GM18499 (cell line): Measurements from ENCODE around the gene DEFB132.

Source experiments
- ATAC-seq: cut with Tn5 transposase; IDR thresholded peaks from one replicate; pipeline ENCODE4 v1.9.1; 2021; ENCODE audit warnings: moderate number of reproducible peaks; ENCODE audit not compliant: insufficient read depth, unreplicated experiment

Gene DEFB132

DNA sequence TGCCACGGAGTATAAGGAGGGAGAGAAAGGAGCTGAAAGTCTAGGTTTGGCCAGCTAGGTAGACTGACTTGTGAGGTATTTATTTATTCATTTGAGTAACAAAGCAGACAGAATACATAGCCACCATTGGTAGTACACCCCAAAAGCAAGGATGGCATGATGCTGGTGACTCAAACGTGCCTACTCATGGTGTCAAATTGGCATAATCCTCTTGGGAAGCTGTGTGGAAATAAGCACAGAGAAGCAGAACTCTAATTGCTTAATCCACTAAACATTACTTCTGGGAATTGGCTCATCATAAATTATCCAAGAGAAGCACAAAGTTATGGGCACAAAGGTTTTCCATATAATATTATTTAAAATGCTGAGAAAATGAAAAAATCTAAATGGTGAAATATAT, 2.5 kb downstream of the DEFB132 start:
- no peak for ATAC-seq

DNA sequence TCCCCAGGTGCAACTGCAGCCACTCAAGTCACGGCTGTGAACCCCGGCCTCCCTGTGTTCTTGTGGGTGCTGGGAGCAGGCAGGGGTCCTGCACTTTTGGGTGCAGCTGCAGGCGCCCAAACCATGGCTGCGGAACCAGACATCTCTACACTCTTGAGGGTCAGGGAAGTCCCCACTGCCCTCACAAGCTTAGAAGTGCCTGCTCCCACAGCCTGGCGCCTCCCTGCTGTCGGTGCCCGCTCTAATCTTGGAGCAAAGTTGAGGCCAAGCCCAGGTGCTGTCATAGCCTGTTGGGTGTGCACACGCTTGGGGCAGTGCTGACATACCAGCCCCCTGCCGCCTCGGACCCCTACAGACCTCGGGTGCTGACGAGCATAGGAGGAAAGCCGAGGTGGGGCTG, 6.2 kb downstream of the DEFB132 start:
- no peak for ATAC-seq

DNA sequence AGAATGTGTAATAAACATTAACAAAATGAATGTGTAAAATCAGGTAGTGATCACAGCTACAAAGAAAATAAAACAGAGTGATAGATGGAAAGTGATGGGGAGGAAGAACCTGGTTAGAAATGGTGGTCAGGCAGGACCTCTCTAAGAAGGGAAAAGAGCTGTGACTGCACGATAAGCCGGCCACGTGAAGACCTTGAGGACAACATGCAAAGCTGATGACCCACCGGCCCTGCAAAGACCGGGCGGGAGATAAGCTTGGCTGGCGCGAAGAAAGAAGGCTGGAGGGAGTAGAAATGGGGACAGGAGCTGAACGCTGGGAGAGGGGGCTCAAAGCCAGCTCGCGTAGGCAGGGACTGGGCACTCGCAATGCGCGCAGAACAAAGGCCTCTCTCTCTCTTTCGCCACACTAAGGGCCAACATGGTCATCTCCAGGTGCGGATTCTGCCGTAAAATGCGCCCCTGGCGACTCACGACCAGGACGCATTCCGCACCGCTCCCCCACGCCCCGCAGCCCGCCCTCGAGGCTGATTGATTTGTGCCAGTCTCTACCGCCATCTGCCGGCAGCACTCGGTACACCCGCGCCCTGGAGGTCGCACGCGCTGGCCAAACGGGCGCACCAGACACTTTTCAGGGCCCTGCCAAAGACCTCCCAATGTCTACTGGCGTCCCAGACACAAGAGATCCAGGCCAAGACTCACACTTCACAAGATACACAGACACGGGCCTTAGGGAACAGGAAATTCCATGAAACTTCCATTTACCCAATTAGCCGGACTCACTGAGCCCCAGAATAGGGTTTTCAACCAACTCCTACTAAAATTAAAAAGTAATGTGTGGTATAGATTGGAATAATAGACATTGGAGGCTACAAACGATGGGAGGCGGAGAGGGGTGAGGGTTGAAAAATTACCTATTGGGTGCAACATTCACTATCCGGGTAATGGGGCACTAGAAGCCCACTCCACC, 9.4 kb downstream of the DEFB132 start:
- peak; percentile 86 for ATAC-seq

DNA sequence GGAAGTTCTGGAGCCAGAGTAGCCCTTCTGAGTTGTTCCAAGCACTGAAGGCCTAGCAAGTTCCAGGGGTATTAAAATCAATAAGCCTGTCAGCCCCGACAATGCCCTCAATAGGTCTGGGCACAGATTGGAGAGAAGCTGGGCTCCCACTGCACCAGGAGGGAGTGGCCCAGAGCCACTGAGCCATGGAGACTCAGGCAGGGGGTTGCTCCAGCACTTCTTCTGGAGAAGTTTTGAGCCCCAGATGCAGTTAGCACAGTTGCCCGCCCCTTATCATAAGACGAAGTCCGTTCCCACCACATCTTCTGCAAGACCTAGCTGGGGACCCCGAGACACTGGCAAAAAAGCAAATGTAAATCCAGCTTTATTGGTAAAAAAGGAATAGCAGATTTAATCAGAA, 13.0 kb downstream of the DEFB132 start:
- ATAC-seq, result no peak

DNA sequence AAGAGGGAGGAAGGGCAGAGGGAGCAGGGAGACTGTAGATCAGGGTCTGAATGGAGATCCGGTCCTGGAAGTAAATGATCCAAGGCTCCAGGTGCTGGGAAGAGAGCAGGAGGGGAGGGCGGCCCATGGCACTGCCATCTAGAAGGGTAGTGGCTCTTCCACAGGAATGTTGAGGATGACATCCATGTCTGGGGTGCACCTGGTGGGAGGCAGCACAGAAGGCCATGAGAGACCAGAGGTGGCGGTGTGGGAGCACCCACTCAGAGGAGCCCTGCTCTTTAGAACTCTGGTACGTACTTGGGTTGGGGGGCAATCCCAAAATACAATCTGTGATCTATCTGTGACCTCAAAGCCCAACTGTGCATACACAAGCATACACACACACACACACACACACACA, 13.5 kb downstream of the DEFB132 start:
- ATAC-seq, result no peak

DNA sequence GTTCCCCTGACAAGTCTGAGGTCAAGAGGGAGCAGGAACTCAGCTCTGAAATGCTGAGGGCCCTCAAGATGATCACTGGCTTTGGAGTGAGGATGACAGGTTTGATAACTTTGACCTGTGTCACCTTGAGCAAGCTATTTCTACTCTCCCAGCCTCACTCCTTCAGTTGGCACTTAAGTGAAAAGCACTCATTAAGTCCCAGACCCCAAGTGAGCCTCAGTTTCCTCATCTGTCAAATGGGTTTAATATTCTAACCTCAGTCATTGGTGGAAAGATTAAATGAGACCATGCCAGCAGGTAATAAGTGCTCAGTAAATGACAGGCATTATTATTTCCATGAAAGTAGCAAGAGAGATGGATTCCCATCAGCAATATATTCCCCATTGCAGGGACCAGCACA, 14.0 kb downstream of the DEFB132 start:
- no peak for ATAC-seq

DNA sequence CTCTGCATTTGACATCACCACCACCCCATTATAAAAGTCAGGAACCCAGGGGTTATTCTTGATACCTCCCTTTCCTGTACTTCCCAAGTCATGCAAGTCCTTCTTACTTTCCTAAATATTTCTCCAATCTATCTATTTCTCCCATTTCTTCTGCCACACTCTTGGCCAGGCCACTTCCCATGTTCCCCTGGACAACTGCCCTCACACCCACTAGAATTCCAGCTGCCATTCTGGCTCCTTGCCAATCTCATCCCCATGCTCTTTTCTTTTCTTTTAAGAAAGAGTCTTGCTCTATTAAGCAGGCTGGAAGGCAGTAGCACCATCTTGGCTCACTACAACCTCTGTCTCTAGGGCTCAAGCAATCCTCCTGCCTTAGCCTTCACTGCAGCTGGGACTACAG, 15.2 kb downstream of the DEFB132 start:
- ATAC-seq, result no peak

DNA sequence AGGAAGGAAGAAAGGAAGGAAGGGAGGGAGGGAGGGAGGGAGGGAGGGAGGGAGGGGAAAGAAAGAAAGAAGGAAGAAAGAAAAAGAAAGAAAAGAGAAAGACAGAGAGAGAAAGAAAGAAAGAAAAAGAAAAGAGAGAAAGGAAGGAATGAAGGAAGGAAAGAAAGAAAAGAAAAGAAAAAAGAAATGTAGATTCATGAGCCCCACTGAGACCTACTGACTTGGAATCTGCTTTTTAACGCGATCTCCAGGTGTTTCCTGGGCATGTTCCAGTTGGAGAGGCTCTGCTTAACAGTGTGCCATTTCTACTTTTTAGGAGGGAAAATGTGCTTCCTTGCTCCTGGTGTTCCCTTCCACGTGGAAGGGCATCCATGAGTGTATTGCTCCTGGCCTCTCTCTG, 16.4 kb downstream of the DEFB132 start:
- no peak for ATAC-seq

DNA sequence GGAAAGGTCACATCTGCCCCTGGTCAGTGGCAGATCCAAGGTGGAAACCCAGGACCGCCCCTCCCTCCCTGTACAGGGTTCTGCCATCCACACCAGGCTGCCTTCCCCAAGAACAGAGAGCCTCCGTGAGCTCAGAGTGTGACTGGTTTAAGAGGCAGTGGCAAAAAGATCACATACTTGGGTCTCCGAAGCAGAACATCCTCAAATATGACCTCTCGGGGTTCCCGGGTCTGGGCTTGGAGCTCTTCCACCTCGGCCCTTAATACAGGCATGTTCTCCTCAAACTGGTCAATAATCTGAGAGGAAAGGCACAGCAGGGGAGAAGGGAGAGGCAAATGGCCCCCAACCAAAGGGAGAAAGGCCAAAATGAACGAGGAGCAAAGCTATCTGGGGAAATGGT, 18.3 kb downstream of the DEFB132 start:
- ATAC-seq, result no peak

DNA sequence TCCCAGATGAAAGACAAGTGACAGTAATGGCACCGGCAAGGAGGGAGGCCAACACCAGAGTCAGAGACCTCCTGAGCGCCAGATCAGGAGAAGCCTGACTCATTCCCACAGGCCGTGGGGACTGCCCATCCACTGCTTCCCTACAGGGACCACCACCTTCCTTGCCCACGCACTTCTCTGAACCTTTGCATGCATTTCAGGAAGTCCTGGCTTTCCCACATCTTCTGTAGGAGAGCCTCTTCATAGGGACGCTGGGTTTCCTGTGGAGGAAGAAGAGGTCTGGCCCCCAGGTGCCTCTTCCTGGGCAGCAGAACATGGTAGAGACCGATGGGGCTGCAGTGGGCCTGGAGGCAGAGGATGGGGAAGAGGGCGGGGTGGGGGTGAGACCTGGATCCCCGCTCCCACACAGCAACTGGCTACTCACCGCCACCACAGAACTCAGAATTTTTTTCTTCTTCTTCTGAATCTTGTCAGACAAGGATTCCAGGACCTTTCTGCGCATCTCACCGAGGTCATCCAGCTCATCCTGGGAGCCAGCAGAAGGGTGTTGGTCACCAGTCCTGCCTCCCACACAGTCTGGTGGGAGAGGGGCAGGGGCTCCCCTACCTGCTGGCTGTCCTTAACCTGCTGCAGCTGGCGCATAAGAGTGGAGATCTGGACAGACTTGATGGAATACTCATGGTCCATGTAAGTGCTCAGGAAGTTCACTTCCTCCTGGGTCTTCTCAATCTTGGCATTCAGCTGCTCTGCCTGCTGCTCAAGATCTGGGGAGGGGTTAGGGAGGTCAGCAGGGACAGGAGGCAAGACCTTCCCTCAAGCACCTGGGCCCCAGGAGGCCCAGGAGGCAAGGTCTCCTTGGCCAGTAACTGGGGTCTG, 19.3 kb downstream of the DEFB132 start:
- no peak for ATAC-seq

DNA sequence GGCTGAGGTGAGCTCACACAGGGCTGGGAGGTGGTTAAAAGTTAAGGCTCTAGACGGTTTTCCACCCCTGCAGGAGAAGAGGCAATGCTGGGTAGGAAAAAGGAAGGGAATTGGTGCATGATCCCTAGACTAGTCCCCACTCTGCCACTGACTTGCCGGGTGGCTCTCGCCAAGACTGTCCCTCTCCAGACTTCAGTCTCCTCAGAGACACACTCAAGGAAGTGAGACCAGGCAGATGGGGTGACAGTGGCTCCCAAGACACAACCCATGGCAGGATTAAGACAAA, 19.9 kb downstream of the DEFB132 start:
- ATAC-seq, result no peak

DNA sequence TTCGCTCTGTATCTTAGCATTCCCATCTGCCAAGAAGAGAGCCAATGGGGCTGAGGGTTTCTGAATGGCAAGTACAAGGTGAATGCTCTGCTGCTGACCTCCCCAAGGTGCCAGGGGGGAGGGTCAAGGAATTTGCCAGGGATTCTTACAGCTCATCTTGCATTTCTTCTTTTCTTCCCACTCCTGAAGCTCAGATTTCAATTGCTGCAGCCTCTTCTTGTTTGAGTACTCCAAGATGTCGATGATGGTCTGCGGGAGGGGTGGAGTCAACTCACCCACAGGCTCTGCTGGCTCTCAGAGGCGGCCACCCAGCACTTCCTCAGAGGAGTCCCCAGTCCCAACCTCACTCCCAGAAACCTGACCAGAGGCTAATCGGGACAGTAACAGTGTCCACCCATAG, 20.7 kb downstream of the DEFB132 start:
- no peak for ATAC-seq

DNA sequence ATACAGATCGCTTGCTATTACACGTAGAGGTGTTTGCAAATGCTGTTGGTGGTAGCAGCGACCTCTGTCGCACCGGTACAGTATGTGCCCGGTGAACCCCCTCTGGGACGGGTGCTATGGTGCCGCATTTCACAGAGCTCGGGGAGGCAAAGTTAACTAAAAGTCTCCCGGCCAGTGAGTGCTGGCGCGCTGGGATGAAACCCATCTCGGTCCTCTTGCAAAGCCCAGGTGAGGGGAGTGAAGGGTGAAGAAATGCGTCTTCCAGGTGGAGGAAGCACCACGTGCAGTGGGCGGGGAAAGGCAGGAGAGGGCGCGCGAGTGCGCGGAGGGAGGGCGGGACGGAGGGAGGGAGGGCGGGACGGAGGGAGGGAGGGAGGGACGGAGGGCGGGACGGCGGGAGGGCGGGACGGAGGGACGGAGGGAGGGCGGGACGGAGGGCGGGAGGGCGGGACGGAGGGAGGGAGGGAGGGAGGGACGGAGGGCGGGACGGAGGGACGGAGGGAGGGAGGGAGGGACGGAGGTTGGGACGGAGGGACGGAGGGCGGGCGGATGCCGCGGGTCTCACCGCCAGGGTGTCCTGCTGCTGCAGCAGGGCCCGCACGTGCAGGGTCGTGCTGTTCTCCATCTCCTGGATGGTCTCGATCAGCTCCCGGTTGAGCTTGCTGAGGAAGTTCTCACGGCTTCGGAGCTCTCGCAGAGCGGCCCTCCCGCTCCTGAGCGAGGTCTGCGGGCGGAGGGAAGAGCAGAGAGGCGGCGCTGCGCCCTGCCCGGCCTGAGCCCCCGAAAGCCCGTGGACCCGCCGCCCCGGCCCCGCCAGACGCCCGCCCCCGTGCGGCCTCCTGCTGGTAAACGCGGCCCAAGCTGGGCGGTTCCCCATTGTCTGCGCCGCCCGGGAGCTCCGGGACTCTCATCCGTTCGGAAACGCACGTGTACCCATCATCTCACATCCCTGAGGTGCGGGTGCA, 21.4 kb downstream of the DEFB132 start:
- ATAC-seq, result no peak

DNA sequence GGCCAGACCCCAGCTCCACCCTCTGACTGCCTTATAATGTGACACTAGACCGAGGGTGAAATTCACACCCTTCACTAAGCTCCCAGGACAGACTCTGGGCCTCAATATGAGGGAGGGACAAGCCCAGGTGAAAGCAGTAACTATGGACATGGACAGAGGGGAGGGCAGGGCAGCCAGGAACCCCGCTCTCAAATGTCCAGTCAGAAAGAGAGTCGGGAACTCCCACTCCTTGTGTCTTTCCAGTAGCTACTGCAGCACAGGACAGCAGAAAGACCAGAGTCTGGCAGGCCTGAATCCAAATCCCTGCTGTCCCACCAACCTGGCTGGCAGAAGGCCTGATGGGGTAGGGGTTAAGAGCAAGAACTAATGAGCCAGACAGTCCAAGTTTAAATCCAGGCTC, 26.6 kb downstream of the DEFB132 start:
- ATAC-seq, result no peak

DNA sequence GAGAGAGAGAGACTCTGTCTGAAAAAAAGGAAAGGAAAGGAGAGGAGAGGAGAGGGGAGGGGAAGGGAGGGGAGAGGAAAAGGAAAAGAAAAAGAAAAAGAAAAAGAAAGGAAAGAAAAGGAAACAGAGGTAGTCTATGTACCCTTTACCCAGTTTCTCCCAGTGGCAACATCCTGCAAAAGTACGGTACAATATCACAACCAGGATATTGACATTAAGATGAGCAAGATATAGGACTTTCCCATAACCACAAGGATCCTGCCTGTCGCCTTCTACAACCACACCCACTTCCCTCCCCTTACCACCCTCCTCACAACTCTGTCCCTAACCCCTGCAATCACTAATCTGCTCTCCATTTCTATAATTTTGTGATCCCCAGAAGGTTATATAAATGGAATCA, 29.0 kb downstream of the DEFB132 start:
- ATAC-seq, result no peak

DNA sequence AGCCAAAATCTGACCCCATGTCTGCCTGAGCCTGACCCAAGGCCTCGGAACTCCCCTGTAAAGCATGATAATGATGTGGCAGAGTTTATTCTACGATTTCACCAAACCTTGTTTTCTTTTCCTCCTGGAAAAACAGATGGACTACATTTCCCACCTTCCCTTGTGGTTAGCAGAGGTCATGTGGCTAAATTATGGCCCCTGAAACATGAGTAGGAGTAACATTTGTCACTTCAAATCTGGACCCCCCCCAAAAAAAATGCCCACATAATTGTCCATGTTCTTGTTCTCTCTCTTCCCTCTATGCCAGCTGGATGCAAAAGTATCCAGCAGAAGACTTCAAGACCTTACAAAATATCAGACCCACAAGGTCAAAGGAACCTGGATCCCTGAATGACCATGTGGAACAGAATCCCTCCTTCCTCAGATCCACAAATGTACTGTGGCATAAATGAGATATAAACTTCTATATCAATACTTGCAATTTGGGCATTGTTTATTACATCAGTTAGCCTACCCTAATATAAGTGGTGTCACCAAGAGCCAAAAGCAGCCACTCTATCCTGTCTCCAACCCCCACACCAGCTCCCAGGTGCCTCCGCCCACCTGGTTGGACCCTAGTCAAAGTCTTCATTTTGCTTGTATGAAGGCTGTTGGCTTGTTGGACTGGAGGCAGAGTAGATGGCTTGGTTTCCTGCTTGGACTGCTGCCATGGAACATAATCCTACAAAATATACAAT, 31.6 kb downstream of the DEFB132 start:
- ATAC-seq, result no peak

DNA sequence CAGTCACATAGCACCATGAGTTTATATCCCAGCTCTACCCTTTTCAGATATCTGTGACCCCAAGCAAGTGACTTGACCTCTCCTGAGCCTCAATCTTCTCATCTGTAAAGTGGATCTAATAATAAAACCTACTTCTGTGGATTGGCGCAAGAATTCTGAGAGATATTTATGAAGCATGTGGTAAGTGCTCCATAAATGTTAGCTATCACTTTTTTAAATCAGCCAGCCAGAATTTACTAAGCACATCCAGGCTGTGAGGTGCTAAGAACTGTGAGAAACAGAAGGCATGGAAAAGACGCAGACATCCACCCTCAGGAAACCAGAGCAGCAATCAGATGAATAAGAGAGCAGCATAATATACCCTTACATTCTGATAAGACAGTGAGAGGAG, 32.2 kb downstream of the DEFB132 start:
- no peak for ATAC-seq

DNA sequence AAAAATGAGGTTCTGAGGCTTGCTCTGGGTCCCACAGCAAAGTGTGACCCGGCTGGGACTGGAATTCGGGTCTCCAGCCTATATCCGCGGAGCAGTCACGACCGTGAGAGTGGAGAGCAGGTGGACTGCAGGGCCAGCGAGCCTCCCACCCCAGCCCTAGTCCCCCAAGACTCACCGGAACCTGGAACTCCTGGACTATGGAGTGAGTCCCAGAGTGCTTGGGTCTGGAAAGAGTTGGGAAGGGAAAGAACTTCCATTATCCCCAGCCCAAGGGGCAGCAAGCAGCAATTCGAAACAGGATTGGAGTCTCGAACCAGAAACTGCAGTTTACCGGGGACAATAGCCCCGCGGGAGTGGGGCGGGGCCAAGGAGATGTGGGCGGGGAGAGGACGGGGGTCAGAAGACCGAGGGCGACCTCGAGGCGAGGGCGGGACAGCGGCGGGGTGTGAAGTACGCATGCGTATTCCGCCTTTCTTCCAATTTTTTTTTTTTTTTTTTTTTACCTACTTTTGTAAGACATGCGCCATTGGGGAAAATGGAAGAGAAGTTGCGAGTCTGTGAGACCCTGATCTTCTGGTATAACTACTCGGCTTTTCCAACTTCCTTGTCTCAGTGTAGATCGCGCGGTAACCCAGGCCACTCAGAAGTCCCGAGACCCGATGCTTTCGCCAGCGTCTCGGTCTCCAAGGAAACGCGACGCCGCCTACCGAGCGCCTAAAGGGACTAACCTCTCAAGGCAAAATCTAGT, 32.7 kb downstream of the DEFB132 start, which contains the start of gene C20orf96:
Gene C20orf96, minus strand, starts transcription at position 667 of the 748 bp plus-strand sequence. Its CDS starts 140 bp downstream, at position 527.
- ATAC-seq, result peak; percentile 48

DNA sequence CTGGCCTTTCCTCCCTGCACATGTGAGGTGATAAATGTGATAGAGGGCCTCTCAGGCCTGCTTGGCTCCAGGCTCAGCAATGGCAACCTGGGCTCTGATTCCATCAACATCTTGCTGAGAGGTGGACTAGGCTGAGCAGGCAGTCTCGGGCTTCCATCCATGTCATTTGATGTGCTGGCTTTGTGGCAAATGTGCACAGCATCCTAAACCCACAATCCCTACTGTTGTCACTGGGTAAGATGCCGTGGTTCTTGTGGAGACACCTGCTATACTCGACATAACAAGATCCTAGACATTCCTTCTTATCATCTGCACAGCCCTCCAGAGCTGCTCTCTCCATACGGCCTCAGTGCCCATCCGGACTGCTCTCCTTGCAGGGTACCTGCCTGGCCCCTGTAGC, 37.1 kb downstream of the DEFB132 start:
- ATAC-seq, result no peak
